ENCODE data around the gene SREBF2.

- TF ChIP-seq EZH2phosphoT487 (IDR thresholded peaks at IDR 0.05; ENCODE audit: low read depth, severe bottlenecking, unreplicated experiment) (no peak), EZH2 (IDR thresholded peaks at IDR 0.05; ENCODE audit: borderline replicate concordance) (no peak)
Measured at GRCh38 chr22:41911001-41911611, 78.2 kb downstream of the SREBF2 start.
